Bronchial epithelial cell (primary cell): ENCODE measurements around the gene IQSEC1. TPM values are rescaled to one million over a fixed set of nuclear protein-coding genes. Genes with fewer than 3 reads are reported as not detected.

Source experiments
- DNase-seq: peaks from one replicate; pipeline ENCODE4 v3.0.0-alpha.2; 2010; ENCODE audit warnings: low read depth
- FAIRE-seq: peaks from 2 replicates; lab custom pipeline; 2011; peaks lifted over from hg19 to GRCh38; lab: Jason Lieb, UNC
- H3K27me3 ChIP-seq: 2 replicates; pipeline ENCODE4 v1.5.1; 2011; ENCODE audit warnings: low read length; ENCODE audit not compliant: control insufficient read depth, insufficient read depth
- H3K36me3 ChIP-seq: 2 replicates; pipeline ENCODE4 v1.5.1; 2011; ENCODE audit warnings: low read length; ENCODE audit not compliant: control insufficient read depth, insufficient read depth
- H3K4me3 ChIP-seq: 2 replicates; pipeline ENCODE4 v1.5.1; 2011; ENCODE audit warnings: mild to moderate bottlenecking, low read depth, low read length, control low read depth
- CTCF ChIP-seq: IDR thresholded peaks from 2 replicates; pipeline ENCODE4 v1.5.1; 2011; ENCODE audit warnings: mild to moderate bottlenecking, moderate library complexity, low read length, control low read depth, inconsistent platforms; ENCODE audit not compliant: insufficient read depth, severe bottlenecking
- total RNA-seq: library from RNA; depleted of rRNA; stranded (reverse); fragments of >200 nt; gene quantifications from 2 replicates; pipeline ENCODE4 v1.2.1, GENCODE V29; 2014

Gene IQSEC1
- total RNA-seq, 1 donor from 2014 or later: 6.6 TPM

- FAIRE-seq (no peak), DNase-seq (no peak)
- Histone ChIP-seq H3K27me3 (no peaks in the 10 kb centered on the region), H3K36me3 (no peaks in the 10 kb centered on the region), H3K4me3 (no peak overlapping the region)
- TF ChIP-seq CTCF: no peak
These were observed 112.1 kb downstream of the IQSEC1 start for GRCh38 chr3:12961007-12961696.

- TF ChIP-seq CTCF: no peak
- Histone ChIP-seq H3K4me3 (no peak overlapping the region), H3K36me3 (no peaks in the 10 kb centered on the region), H3K27me3 (no peaks in the 10 kb centered on the region)
- DNase-seq: no peak
- FAIRE-seq: no peak
These were observed 112.7 kb downstream of the IQSEC1 start for GRCh38 chr3:12960497-12960896.

- no peak overlapping the region for H3K4me3 ChIP-seq
- H3K27me3 ChIP-seq: no peaks in the 10 kb centered on the region
- no peaks in the 10 kb centered on the region for H3K36me3 ChIP-seq
- DNase-seq (no peak), FAIRE-seq (no peak)
- no peak for TF ChIP-seq CTCF
These were observed 113.3 kb downstream of the IQSEC1 start for GRCh38 chr3:12959838-12960378.

- FAIRE-seq: no peak
- Histone ChIP-seq H3K36me3 (no peaks in the 10 kb centered on the region), H3K4me3 (no peak overlapping the region), H3K27me3 (no peaks in the 10 kb centered on the region)
- TF ChIP-seq CTCF: no peak
- DNase-seq: no peak
These were observed 113.8 kb downstream of the IQSEC1 start for GRCh38 chr3:12959410-12959809.

- no peak for FAIRE-seq
These were observed 115.1 kb downstream of the IQSEC1 start for GRCh38 chr3:12957824-12958792.

More at GRCh38 chr3:12957824-12958792, 115.1 kb downstream of the IQSEC1 start:
- no peaks in the 10 kb centered on the region for H3K27me3 ChIP-seq
- no peak for DNase-seq
- no peak for TF ChIP-seq CTCF
- no peaks in the 10 kb centered on the region for H3K36me3 ChIP-seq
- H3K4me3 ChIP-seq: no peak overlapping the region
